ENCODE data around the gene LDLR. TPM values are rescaled to one million over a fixed set of nuclear protein-coding genes. Genes with fewer than 3 reads are reported as not detected.
"Not testable (repeated sequence)": the region's sequence is repeated elsewhere in the genome, so short reads cannot be mapped to it uniquely, and the experiment has no call there.

The LDLR gene
- total RNA-seq, 1 donor from 2014 or later = 45.9 TPM

GRCh38 chr19:11100049-11100448 lies 10.8 kb downstream of the LDLR start:
- Histone ChIP-seq H3K4me3 (ENCODE audit: low read length in 3 of 3) (no peak overlapping the region), H3K9ac (ENCODE audit: low read depth in 1 of 3, low read length in 3 of 3) (no peak overlapping the region), H3K36me3 (ENCODE audit: control insufficient read depth in 3 of 3, insufficient read depth in 3 of 3, low read length in 3 of 3) (peaks cover 2 to 11% (median 2%) of the 10 kb centered on the region in 3 donors), H3K27ac (ENCODE audit: low read depth, low read length) (no peak overlapping the region), H3K4me1 (ENCODE audit: control insufficient read depth in 3 of 3, insufficient read depth in 3 of 3, low read length in 3 of 3) (peaks cover 2 to 11% (median 2%) of the 10 kb centered on the region in 3 donors), H3K27me3 (ENCODE audit: control insufficient read depth in 3 of 3, insufficient read depth in 3 of 3, low read length in 3 of 3) (peaks cover 2 to 8% (median 8%) of the 10 kb centered on the region in 3 donors), H3K9me3 (ENCODE audit: control insufficient read depth in 3 of 3, low read length in 3 of 3) (peaks cover 0 to 2% (median 0%) of the 10 kb centered on the region in 3 donors)

DNA sequence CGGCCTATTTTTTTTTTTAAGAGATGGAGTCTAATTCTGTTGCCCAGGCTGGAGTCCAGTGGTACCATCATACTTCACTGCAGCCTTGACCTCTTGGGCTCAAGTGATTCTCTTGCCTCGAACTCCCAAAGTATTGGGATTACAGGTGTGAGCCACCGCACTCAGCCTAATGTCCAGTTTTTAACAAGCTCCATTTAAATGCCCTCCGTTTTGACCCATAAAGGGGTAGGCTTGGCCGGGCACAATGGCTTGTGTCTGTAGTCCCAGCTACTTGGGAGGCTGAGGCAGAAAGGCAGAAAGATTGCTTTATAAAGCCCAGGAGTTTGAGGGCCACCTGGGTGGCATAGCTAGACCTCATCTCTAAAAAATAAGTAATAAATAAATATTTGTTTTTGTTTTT lies 11.8 kb downstream of the LDLR start:
- peaks cover 0 to 2% (median 0%) of the 10 kb centered on the region in 3 donors for H3K9me3 ChIP-seq (ENCODE audit: control insufficient read depth in 3 of 3, low read length in 3 of 3)
- H3K36me3 ChIP-seq (ENCODE audit: control insufficient read depth in 3 of 3, insufficient read depth in 3 of 3, low read length in 3 of 3) = peaks cover 2 to 13% (median 5%) of the 10 kb centered on the region in 3 donors
- H3K9ac ChIP-seq (ENCODE audit: low read depth in 1 of 3, low read length in 3 of 3) = no peak overlapping the region
- H3K27me3 ChIP-seq (ENCODE audit: control insufficient read depth in 3 of 3, insufficient read depth in 3 of 3, low read length in 3 of 3) = peaks cover 2 to 11% (median 8%) of the 10 kb centered on the region in 3 donors
- H3K4me3 ChIP-seq (ENCODE audit: low read length in 3 of 3) = no peak overlapping the region
- no peak overlapping the region for H3K27ac ChIP-seq (ENCODE audit: low read depth, low read length)
- H3K4me1 ChIP-seq (ENCODE audit: control insufficient read depth in 3 of 3, insufficient read depth in 3 of 3, low read length in 3 of 3) = peaks cover under 1 to 6% (median 2%) of the 10 kb centered on the region in 3 donors

DNA sequence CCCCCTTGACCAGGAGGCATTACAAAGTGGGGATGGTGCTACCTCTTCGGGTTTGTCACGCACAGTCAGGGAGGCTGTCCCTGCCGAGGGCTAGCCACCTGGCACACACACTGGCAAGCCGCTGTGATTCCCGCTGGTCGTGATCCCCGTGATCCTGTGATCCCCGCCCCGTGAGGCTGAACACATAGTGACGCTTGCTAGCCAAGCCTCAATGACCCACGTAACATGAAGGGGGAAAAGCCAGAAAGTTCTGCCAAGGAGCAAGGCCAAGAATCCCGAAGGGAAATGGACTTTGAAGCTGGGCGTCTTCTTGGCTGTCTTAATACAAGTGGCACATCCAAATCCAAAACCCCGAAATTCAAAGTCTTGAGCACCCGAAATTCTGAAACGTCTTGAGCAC lies 13.7 kb downstream of the LDLR start:
- no peak overlapping the region for H3K4me3 ChIP-seq (ENCODE audit: low read length in 3 of 3)
- H3K27me3 ChIP-seq (ENCODE audit: control insufficient read depth in 3 of 3, insufficient read depth in 3 of 3, low read length in 3 of 3) = peaks cover 2 to 11% (median 5%) of the 10 kb centered on the region in 3 donors
- H3K9ac ChIP-seq (ENCODE audit: low read depth in 1 of 3, low read length in 3 of 3) = no peak overlapping the region
- peaks cover 0 to 2% (median 0%) of the 10 kb centered on the region in 3 donors for H3K9me3 ChIP-seq (ENCODE audit: control insufficient read depth in 3 of 3, low read length in 3 of 3)
- H3K4me1 ChIP-seq (ENCODE audit: control insufficient read depth in 3 of 3, insufficient read depth in 3 of 3, low read length in 3 of 3) = no peaks in the 10 kb centered on the region
- peaks cover 6 to 20% (median 9%) of the 10 kb centered on the region in 3 donors for H3K36me3 ChIP-seq (ENCODE audit: control insufficient read depth in 3 of 3, insufficient read depth in 3 of 3, low read length in 3 of 3)
- no peak overlapping the region for H3K27ac ChIP-seq (ENCODE audit: low read depth, low read length)

DNA sequence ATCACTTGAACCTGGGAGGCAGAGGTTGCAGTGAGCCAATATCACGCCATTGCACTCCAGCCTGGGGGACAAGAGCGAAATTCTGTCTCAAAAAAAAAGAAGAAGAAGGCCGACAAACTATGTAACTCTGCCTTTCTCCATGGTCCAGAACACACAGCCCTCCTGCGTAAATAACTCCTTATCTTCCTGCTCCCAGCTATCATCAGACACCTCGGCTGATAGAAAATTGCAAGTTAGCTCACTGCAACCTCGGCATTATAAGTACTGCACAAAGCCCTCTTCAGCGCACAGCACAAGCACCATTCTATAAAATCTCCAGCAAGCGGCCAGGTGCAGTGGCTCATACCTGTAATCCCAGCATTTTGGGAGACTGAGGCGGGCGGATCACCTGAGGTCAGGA lies 14.4 kb downstream of the LDLR start:
- peaks cover 9 to 20% (median 9%) of the 10 kb centered on the region in 3 donors for H3K36me3 ChIP-seq (ENCODE audit: control insufficient read depth in 3 of 3, insufficient read depth in 3 of 3, low read length in 3 of 3)
- not testable (repeated sequence) for H3K9ac ChIP-seq (ENCODE audit: low read depth in 1 of 3, low read length in 3 of 3); H3K27ac ChIP-seq (ENCODE audit: low read depth, low read length); H3K4me1 ChIP-seq (ENCODE audit: control insufficient read depth in 3 of 3, insufficient read depth in 3 of 3, low read length in 3 of 3); H3K4me3 ChIP-seq (ENCODE audit: low read length in 3 of 3); H3K9me3 ChIP-seq (ENCODE audit: control insufficient read depth in 3 of 3, low read length in 3 of 3)
- H3K27me3 ChIP-seq (ENCODE audit: control insufficient read depth in 3 of 3, insufficient read depth in 3 of 3, low read length in 3 of 3) = peaks cover 0 to 11% (median 5%) of the 10 kb centered on the region in 3 donors

DNA sequence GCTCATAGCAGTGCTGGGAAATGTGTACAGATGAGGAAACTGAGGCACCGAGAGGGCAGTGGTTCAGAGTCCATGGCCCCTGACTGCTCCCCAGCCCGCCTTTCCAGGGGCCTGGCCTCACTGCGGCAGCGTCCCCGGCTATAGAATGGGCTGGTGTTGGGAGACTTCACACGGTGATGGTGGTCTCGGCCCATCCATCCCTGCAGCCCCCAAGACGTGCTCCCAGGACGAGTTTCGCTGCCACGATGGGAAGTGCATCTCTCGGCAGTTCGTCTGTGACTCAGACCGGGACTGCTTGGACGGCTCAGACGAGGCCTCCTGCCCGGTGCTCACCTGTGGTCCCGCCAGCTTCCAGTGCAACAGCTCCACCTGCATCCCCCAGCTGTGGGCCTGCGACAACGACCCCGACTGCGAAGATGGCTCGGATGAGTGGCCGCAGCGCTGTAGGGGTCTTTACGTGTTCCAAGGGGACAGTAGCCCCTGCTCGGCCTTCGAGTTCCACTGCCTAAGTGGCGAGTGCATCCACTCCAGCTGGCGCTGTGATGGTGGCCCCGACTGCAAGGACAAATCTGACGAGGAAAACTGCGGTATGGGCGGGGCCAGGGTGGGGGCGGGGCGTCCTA lies 15.9 kb downstream of the LDLR start:
- Histone ChIP-seq H3K9me3 (ENCODE audit: control insufficient read depth in 3 of 3, low read length in 3 of 3) (no peaks in the 10 kb centered on the region), H3K27me3 (ENCODE audit: control insufficient read depth in 3 of 3, insufficient read depth in 3 of 3, low read length in 3 of 3) (peaks cover 0 to 11% (median 5%) of the 10 kb centered on the region in 3 donors), H3K4me1 (ENCODE audit: control insufficient read depth in 3 of 3, insufficient read depth in 3 of 3, low read length in 3 of 3) (no peaks in the 10 kb centered on the region), H3K9ac (ENCODE audit: low read depth in 1 of 3, low read length in 3 of 3) (no peak overlapping the region), H3K4me3 (ENCODE audit: low read length in 3 of 3) (no peak overlapping the region), H3K27ac (ENCODE audit: low read depth, low read length) (no peak overlapping the region), H3K36me3 (ENCODE audit: control insufficient read depth in 3 of 3, insufficient read depth in 3 of 3, low read length in 3 of 3) (peaks cover 9 to 20% (median 10%) of the 10 kb centered on the region in 3 donors)

GRCh38 chr19:11106477-11106876 lies 17.2 kb downstream of the LDLR start:
- H3K27me3 ChIP-seq (ENCODE audit: control insufficient read depth in 3 of 3, insufficient read depth in 3 of 3, low read length in 3 of 3) = peaks cover 0 to 11% (median 5%) of the 10 kb centered on the region in 3 donors
- peaks cover 9 to 23% (median 10%) of the 10 kb centered on the region in 3 donors for H3K36me3 ChIP-seq (ENCODE audit: control insufficient read depth in 3 of 3, insufficient read depth in 3 of 3, low read length in 3 of 3)
- H3K27ac ChIP-seq (ENCODE audit: low read depth, low read length) = no peak overlapping the region
- H3K9ac ChIP-seq (ENCODE audit: low read depth in 1 of 3, low read length in 3 of 3) = no peak overlapping the region
- H3K4me3 ChIP-seq (ENCODE audit: low read length in 3 of 3) = no peak overlapping the region
- H3K9me3 ChIP-seq (ENCODE audit: control insufficient read depth in 3 of 3, low read length in 3 of 3) = no peaks in the 10 kb centered on the region
- H3K4me1 ChIP-seq (ENCODE audit: control insufficient read depth in 3 of 3, insufficient read depth in 3 of 3, low read length in 3 of 3) = no peaks in the 10 kb centered on the region

GRCh38 chr19:11108746-11109145 lies 19.5 kb downstream of the LDLR start:
- H3K9me3 ChIP-seq (ENCODE audit: control insufficient read depth in 3 of 3, low read length in 3 of 3) = no peaks in the 10 kb centered on the region
- H3K27ac ChIP-seq (ENCODE audit: low read depth, low read length) = no peak overlapping the region
- H3K36me3 ChIP-seq (ENCODE audit: control insufficient read depth in 3 of 3, insufficient read depth in 3 of 3, low read length in 3 of 3) = peaks cover 10 to 20% (median 16%) of the 10 kb centered on the region in 3 donors
- H3K4me1 ChIP-seq (ENCODE audit: control insufficient read depth in 3 of 3, insufficient read depth in 3 of 3, low read length in 3 of 3) = no peaks in the 10 kb centered on the region
- H3K9ac ChIP-seq (ENCODE audit: low read depth in 1 of 3, low read length in 3 of 3) = no peak overlapping the region
- peaks cover 0 to 5% (median 0%) of the 10 kb centered on the region in 3 donors for H3K27me3 ChIP-seq (ENCODE audit: control insufficient read depth in 3 of 3, insufficient read depth in 3 of 3, low read length in 3 of 3)
- no peak overlapping the region for H3K4me3 ChIP-seq (ENCODE audit: low read length in 3 of 3)

GRCh38 chr19:11111117-11111770 lies 22.0 kb downstream of the LDLR start:
- H3K36me3 ChIP-seq (ENCODE audit: control insufficient read depth in 3 of 3, insufficient read depth in 3 of 3, low read length in 3 of 3) = peaks cover 14 to 17% (median 17%) of the 10 kb centered on the region in 3 donors
- H3K9ac ChIP-seq (ENCODE audit: low read depth in 1 of 3, low read length in 3 of 3) = no peak overlapping the region
- no peaks in the 10 kb centered on the region for H3K4me1 ChIP-seq (ENCODE audit: control insufficient read depth in 3 of 3, insufficient read depth in 3 of 3, low read length in 3 of 3)
- no peak overlapping the region for H3K27ac ChIP-seq (ENCODE audit: low read depth, low read length)
- no peaks in the 10 kb centered on the region for H3K9me3 ChIP-seq (ENCODE audit: control insufficient read depth in 3 of 3, low read length in 3 of 3)
- no peaks in the 10 kb centered on the region for H3K27me3 ChIP-seq (ENCODE audit: control insufficient read depth in 3 of 3, insufficient read depth in 3 of 3, low read length in 3 of 3)
- no peak overlapping the region for H3K4me3 ChIP-seq (ENCODE audit: low read length in 3 of 3)

GRCh38 chr19:11111771-11112144 lies 22.5 kb downstream of the LDLR start:
- Histone ChIP-seq H3K4me3 (ENCODE audit: low read length in 3 of 3) (no peak overlapping the region), H3K27ac (ENCODE audit: low read depth, low read length) (no peak overlapping the region), H3K9me3 (ENCODE audit: control insufficient read depth in 3 of 3, low read length in 3 of 3) (no peaks in the 10 kb centered on the region), H3K27me3 (ENCODE audit: control insufficient read depth in 3 of 3, insufficient read depth in 3 of 3, low read length in 3 of 3) (no peaks in the 10 kb centered on the region), H3K4me1 (ENCODE audit: control insufficient read depth in 3 of 3, insufficient read depth in 3 of 3, low read length in 3 of 3) (no peaks in the 10 kb centered on the region), H3K36me3 (ENCODE audit: control insufficient read depth in 3 of 3, insufficient read depth in 3 of 3, low read length in 3 of 3) (peaks cover 13 to 16% (median 14%) of the 10 kb centered on the region in 3 donors), H3K9ac (ENCODE audit: low read depth in 1 of 3, low read length in 3 of 3) (no peak overlapping the region)

DNA sequence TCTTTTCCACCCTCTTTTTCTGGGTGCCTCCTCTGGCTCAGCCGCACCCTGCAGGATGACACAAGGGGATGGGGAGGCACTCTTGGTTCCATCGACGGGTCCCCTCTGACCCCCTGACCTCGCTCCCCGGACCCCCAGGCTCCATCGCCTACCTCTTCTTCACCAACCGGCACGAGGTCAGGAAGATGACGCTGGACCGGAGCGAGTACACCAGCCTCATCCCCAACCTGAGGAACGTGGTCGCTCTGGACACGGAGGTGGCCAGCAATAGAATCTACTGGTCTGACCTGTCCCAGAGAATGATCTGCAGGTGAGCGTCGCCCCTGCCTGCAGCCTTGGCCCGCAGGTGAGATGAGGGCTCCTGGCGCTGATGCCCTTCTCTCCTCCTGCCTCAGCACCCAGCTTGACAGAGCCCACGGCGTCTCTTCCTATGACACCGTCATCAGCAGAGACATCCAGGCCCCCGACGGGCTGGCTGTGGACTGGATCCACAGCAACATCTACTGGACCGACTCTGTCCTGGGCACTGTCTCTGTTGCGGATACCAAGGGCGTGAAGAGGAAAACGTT lies 24.0 kb downstream of the LDLR start:
- Histone ChIP-seq H3K27me3 (ENCODE audit: control insufficient read depth in 3 of 3, insufficient read depth in 3 of 3, low read length in 3 of 3) (no peaks in the 10 kb centered on the region), H3K36me3 (ENCODE audit: control insufficient read depth in 3 of 3, insufficient read depth in 3 of 3, low read length in 3 of 3) (peaks cover 10 to 17% (median 12%) of the 10 kb centered on the region in 3 donors), H3K9me3 (ENCODE audit: control insufficient read depth in 3 of 3, low read length in 3 of 3) (no peaks in the 10 kb centered on the region)

More for the DNA sequence above, 24.0 kb downstream of the LDLR start:
- Histone ChIP-seq H3K4me1 (ENCODE audit: control insufficient read depth in 3 of 3, insufficient read depth in 3 of 3, low read length in 3 of 3) (no peaks in the 10 kb centered on the region), H3K4me3 (ENCODE audit: low read length in 3 of 3) (no peak overlapping the region), H3K27ac (ENCODE audit: low read depth, low read length) (no peak overlapping the region), H3K9ac (ENCODE audit: low read depth in 1 of 3, low read length in 3 of 3) (no peak overlapping the region)

Data from skeletal muscle tissue (tissue), 4 donors.